Measurements from ENCODE around the gene GRK5. TPM values are rescaled to one million over a fixed set of nuclear protein-coding genes. Genes with fewer than 3 reads are reported as not detected.

The GRK5 gene
- total RNA-seq, 4 donors from 2014 or later: 10.0 to 61.9 (median 18.1) TPM

DNA sequence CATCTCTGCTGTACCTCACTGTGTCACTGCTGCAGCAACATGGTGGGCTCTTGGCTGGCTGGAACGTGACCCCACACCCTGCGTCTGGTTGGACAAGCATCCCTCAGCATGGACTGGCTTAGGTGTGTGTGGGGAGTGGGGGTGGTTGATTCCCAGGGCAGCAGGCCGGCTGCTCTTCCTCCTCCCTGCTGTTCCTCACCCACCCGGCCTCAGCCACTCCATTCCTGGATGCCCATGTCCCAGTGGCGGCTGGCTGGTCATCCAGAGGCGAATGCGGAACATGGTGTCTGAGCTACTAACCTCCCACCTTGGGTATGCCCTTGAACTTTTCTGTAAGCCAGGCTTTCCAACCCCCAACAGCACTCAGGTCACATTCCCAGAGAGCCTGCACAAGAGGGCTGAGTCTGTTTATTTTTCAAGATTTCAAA lies 81.2 kb downstream of the GRK5 start:
- no peaks in the 10 kb centered on the region for H3K9me3 ChIP-seq
- no peaks in the 10 kb centered on the region for H3K36me3 ChIP-seq
- H3K4me1 ChIP-seq: peaks cover 2 to 70% (median 14%) of the 10 kb centered on the region in 4 donors
- no peak for DNase-seq
- TF ChIP-seq CTCF (IDR thresholded peaks at IDR 0.05): no peak
- TF ChIP-seq POLR2A (IDR thresholded peaks at IDR 0.05): no peak
- no peaks in the 10 kb centered on the region for H3K27me3 ChIP-seq
- H3K27ac ChIP-seq: peak overlapping the region in 2 of 4 donors; percentile 63 to 70
- H3K4me3 ChIP-seq: no peak overlapping the region

- no peaks in the 10 kb centered on the region for H3K9me3 ChIP-seq
- DNase-seq: no peak
- no peak for TF ChIP-seq CTCF (IDR thresholded peaks at IDR 0.05)
- no peak for TF ChIP-seq POLR2A (IDR thresholded peaks at IDR 0.05)
- no peaks in the 10 kb centered on the region for H3K36me3 ChIP-seq
- H3K4me1 ChIP-seq: peaks cover under 1 to 72% (median 11%) of the 10 kb centered on the region in 4 donors
- H3K27me3 ChIP-seq: no peaks in the 10 kb centered on the region
- peak overlapping the region; percentile 1 to 63 (median 30) for H3K27ac ChIP-seq
- H3K4me3 ChIP-seq: no peak overlapping the region
Measured at GRCh38 chr10:119289227-119289920, 82.0 kb downstream of the GRK5 start.

GRCh38 chr10:119290301-119291048 lies 83.1 kb downstream of the GRK5 start:
- Histone ChIP-seq H3K4me1 (peaks cover 0 to 61% (median 4%) of the 10 kb centered on the region in 4 donors), H3K27ac (peak overlapping the region in 2 of 4 donors; percentile 28 to 63), H3K4me3 (no peak overlapping the region), H3K9me3 (no peaks in the 10 kb centered on the region), H3K27me3 (no peaks in the 10 kb centered on the region), H3K36me3 (no peaks in the 10 kb centered on the region)
- no peak for DNase-seq
- TF ChIP-seq CTCF (IDR thresholded peaks at IDR 0.05) (peak in 1 of 6 experiments; percentile 21), POLR2A (IDR thresholded peaks at IDR 0.05) (no peak)

GRCh38 chr10:119291223-119291900 lies 84.0 kb downstream of the GRK5 start:
- H3K36me3 ChIP-seq: no peaks in the 10 kb centered on the region
- H3K9me3 ChIP-seq: no peaks in the 10 kb centered on the region
- no peak for DNase-seq
- TF ChIP-seq POLR2A (IDR thresholded peaks at IDR 0.05): no peak
- no peak for TF ChIP-seq CTCF (IDR thresholded peaks at IDR 0.05)
- H3K27me3 ChIP-seq: no peaks in the 10 kb centered on the region
- H3K27ac ChIP-seq: peak overlapping the region in 2 of 4 donors; percentile 28 to 63
- no peak overlapping the region for H3K4me3 ChIP-seq
- peaks cover 0 to 52% (median 3%) of the 10 kb centered on the region in 4 donors for H3K4me1 ChIP-seq

DNA sequence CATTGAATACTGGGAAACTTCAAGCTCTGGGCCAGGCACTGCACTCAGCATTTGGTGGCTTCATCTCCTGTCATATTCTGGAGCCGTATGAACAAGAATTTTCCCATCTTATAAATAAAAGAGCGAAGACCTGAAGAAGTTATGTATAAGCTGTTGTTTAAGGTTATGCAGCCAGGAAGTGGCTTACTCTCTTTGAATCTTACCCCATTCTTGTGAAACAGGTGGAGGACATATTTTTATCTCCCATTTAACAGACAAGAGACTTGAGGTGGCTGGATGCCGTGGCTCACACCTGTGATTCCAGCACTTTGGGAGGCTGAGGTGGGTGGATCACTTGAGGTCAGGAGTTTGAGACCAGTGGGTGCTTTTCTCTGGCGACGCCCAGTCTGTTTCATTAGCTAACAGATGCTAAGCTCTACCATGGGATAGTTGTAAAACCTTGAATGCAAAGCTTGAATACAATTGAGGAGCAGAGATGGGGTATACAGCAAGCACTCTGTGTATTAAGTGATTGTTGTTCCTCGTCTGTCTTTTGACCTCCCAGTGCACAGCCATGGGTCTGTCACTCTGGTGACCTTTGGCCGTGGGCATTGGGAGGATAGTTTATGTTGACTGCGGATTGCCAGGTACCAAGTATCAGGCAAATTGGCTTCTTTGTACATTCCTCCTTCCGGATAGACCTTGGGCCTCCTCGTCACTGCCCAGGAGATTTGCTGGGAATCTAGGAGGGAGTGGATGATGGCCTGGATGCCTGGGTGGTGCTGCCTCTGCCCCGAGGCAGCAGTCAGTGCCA lies 85.8 kb downstream of the GRK5 start:
- Histone ChIP-seq H3K9me3 (peaks cover 0 to 5% (median 0%) of the 10 kb centered on the region in 4 donors), H3K36me3 (no peaks in the 10 kb centered on the region), H3K4me3 (no peak overlapping the region), H3K4me1 (peaks cover 0 to 44% (median 3%) of the 10 kb centered on the region in 4 donors), H3K27me3 (no peaks in the 10 kb centered on the region), H3K27ac (peak overlapping the region in 1 of 4 donors; percentile 62)
- TF ChIP-seq CTCF (IDR thresholded peaks at IDR 0.05) (no peak), POLR2A (IDR thresholded peaks at IDR 0.05) (no peak)
- DNase-seq: peak in 1 of 3 donors; percentile 55

All from Peyer's patch (tissue), 4 donors.